Activated naive CD4-positive, alpha-beta T cell treated with anti-CD3 and anti-CD28 coated beads for 36 hours (primary cell): ENCODE data around the gene YTHDF2. TPM values are rescaled to one million over a fixed set of nuclear protein-coding genes. Genes with fewer than 3 reads are reported as not detected.
"Not testable (repeated sequence)": the region's sequence is repeated elsewhere in the genome, so short reads cannot be mapped to it uniquely, and the experiment has no call there.

Experiments
- CTCF ChIA-PET: fragments of 350-600 bp; sonication (Branson Sonifier 250); formaldehyde crosslinking; loops from one replicate; lab custom pipeline; 2021; ENCODE audit warnings: antibody characterized with exemption; lab: Charles Lee
- DNase-seq: peaks from one replicate; pipeline ENCODE4 v3.0.0-alpha.2; 2020
- H3K27ac Mint-ChIP-seq: one replicate; pipeline ENCODE4 v1.8.0; 2021; ENCODE audit warnings: mild to moderate bottlenecking, mixed read lengths
- H3K27me3 Mint-ChIP-seq: one replicate; pipeline ENCODE4 v1.8.0; 2021; ENCODE audit warnings: low read depth, mixed read lengths
- H3K36me3 Mint-ChIP-seq: one replicate; pipeline ENCODE4 v1.8.0; 2021; ENCODE audit warnings: low read depth, mixed read lengths
- H3K4me1 Mint-ChIP-seq: one replicate; pipeline ENCODE4 v1.8.0; 2021; ENCODE audit warnings: low read depth, mixed read lengths
- H3K4me3 Mint-ChIP-seq: one replicate; pipeline ENCODE4 v1.8.0; 2021; ENCODE audit warnings: mild to moderate bottlenecking, moderate library complexity, mixed read lengths
- H3K9me3 Mint-ChIP-seq: one replicate; pipeline ENCODE4 v1.8.0; 2021; ENCODE audit warnings: mixed read lengths
- intact Hi-C: fragments of 100-400 bp; cut with micrococcal nuclease; formaldehyde crosslinking; loops from one replicate; pipeline ENCODE4 v1.15.1; 2023
- total RNA-seq, 2 experiments: library from RNA; stranded (reverse); gene quantifications; one replicate each; pipeline ENCODE4 v1.2.3, GENCODE V29; 2021

YTHDF2 gene
- total RNA-seq, 2 experiments from 2014 or later: 64.9 to 66.1 TPM

DNA sequence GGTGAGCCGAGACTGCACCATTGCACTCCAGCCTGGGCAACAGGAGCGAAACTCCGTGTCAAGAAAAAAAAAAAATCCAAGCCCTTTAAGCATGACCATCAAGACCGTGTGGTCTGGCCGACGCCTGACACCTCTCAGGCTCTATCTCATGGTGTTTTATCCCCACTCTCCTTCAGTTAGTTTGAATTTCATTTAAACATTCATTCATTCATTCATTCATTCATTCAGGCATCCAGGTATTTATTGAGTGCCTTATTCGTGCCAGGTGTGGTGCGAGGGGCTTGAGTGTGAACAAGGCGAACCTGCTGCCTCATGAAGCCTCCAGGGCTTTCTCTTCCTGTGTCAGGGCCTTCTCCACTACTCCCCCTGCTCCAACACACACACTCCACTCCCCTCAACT, 52.7 kb downstream of the YTHDF2 start:
- H3K9me3 Mint-ChIP-seq: no peaks in the 10 kb centered on the region
- CTCF ChIA-PET: no interaction called here
- no peak overlapping the region for H3K4me3 Mint-ChIP-seq
- intact Hi-C loops: loop anchor here (5.0 kb wide), 1 partner anchor 243 kb away; no protein-coding TSS in a partner anchor
- H3K36me3 Mint-ChIP-seq: no peaks in the 10 kb centered on the region
- H3K27ac Mint-ChIP-seq: no peak overlapping the region
- no peak for DNase-seq
- peaks cover 3% of the 10 kb centered on the region for H3K4me1 Mint-ChIP-seq
- H3K27me3 Mint-ChIP-seq: no peaks in the 10 kb centered on the region

DNA sequence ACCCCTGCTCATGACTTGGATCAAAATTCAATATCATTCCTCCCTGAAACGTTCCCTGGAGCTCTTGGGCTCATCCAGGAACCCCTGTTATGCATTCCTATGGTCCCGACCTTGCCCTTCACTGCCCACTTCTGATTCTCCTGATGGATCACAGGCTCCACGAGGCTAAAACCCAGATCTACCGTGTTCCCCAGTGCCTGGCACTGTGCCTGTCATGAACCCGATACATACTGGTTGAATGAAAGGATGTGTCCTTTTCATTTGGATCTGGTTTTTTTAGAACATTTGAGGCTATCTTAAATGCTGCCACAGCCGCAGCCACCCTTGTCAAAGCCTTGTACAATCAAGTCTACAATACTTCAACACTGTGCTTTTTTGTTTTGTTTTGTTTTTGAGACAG, 53.1 kb downstream of the YTHDF2 start:
- no peaks in the 10 kb centered on the region for H3K9me3 Mint-ChIP-seq
- intact Hi-C loops: loop anchor here (5.0 kb wide), 1 partner anchor 242 kb away; no protein-coding TSS in a partner anchor
- peaks cover 3% of the 10 kb centered on the region for H3K4me1 Mint-ChIP-seq
- H3K4me3 Mint-ChIP-seq: no peak overlapping the region
- CTCF ChIA-PET: no interaction called here
- no peak overlapping the region for H3K27ac Mint-ChIP-seq
- H3K36me3 Mint-ChIP-seq: no peaks in the 10 kb centered on the region
- no peaks in the 10 kb centered on the region for H3K27me3 Mint-ChIP-seq
- no peak for DNase-seq

DNA sequence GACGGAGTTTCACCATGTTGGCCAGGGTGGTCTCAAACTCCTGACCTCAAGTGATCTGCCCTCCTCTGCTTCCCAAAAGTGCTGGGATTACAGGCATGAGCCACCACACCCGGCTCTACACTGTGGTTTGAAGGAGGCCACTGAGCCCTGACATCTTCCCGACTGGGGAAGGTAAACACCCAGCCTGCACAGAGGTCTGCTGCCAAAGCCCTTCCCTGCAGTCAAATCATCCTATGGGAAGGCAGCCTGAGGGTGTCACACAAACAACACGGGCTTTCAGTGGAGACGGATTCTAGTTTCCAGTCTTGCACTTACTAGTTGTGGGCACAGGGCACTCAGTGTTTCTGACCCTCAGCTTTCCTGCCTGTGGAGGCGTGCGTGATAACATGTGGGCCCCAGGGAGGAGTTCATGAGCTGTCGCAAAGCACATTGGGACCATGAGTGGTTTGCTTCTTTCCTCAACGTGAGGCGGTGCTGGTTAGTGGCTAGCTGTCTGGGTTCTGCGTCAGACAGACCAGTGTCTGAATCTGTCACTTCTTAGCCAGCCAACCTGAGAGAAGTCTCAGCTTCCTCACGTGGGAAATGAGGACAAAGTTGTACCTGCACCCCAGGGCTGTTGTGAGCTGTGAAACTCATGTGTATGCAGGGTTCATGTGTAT, 53.8 kb downstream of the YTHDF2 start:
- H3K27ac Mint-ChIP-seq: no peak overlapping the region
- intact Hi-C loops: no loop called here
- no peaks in the 10 kb centered on the region for H3K27me3 Mint-ChIP-seq
- H3K36me3 Mint-ChIP-seq: no peaks in the 10 kb centered on the region
- no peaks in the 10 kb centered on the region for H3K9me3 Mint-ChIP-seq
- H3K4me3 Mint-ChIP-seq: no peak overlapping the region
- CTCF ChIA-PET: interaction anchor here (1.1 to 1.3 kb wide), 2 partner anchors 12 to 87 kb away, joined by 3 to 6 read pairs; no protein-coding TSS in a partner anchor
- no peak for DNase-seq
- no peaks in the 10 kb centered on the region for H3K4me1 Mint-ChIP-seq

DNA sequence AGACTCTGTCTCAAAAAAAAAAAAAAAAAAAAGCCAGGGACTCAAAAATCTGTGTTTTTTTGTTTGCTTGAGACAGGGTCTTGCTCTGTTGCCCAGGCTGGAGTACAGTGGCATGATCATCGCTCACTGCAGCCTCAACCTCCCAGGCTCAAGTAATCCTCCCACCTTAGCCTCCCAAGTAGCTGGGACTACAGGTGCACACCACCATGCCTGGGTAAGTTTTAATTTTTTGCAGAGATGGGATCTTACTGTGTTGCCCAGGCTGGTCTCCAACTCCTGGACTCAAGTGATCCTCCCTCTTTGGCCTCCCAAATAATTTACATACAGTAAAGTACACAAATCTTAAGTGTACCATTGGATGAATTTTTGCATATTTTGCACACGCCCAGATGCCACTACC, 55.2 kb downstream of the YTHDF2 start:
- CTCF ChIA-PET: interaction anchor here (0.6 kb wide), 1 partner anchor 87 kb away, joined by 3 read pairs; no protein-coding TSS in a partner anchor

DNA sequence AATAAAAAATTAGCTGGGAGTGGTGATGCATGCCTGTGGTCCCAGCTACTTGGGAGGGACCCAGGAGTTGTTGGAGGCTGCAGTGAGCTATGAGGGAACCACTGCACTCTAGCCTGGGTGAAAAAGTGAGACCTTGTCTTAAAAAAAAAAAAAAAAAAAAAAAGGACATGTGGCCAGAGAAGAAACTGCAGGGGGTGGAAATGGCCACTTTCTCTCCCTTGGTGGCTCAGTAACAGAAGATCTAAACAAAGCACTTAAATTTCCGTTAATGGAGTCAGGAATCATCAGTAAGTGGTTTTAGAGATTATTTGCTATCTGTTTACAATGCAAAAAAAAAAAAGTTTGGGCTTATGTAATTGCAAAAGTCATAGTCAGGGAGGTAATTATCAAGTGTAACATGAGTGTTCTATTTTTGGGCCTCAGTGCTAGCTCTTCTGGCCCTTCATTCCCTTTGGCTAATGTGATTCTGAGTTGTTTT, 55.9 kb downstream of the YTHDF2 start:
- intact Hi-C loops: no loop called here
- Mint-ChIP-seq H3K36me3 (no peaks in the 10 kb centered on the region), H3K4me1 (no peaks in the 10 kb centered on the region), H3K4me3 (no peak overlapping the region), H3K27ac (no peak overlapping the region), H3K9me3 (no peaks in the 10 kb centered on the region), H3K27me3 (peaks cover 6% of the 10 kb centered on the region)
- DNase-seq: no peak
- CTCF ChIA-PET: interaction anchor here (0.6 to 1.4 kb wide), 3 partner anchors 84 to 1143 kb away, joined by 3 to 8 read pairs (median 7); no protein-coding TSS in a partner anchor

More for the DNA sequence above, 55.2 kb downstream of the YTHDF2 start:
- H3K36me3 Mint-ChIP-seq, H3K9me3 Mint-ChIP-seq, DNase-seq, H3K4me3 Mint-ChIP-seq, H3K27me3 Mint-ChIP-seq, H3K27ac Mint-ChIP-seq, H3K4me1 Mint-ChIP-seq, intact Hi-C loops: not testable (repeated sequence)

DNA sequence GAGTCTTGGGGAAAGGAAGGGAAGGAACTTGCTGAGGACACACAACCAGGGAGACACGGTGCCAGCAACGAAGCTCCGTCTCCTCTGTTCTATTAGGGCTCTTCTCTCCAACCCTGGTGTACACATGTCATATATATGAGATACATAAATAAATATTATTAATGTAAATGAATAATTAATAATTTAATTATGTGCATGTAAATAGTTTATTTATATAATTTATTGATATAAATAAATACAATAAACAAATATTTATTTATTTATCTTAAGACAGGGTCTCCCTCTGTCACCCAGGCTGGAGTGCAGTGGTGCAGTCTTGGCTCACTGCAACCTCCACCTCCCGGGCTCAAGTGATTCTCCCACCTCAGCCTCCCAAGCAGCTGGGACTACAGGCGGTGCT, 57.8 kb downstream of the YTHDF2 start:
- H3K4me3 Mint-ChIP-seq, H3K4me1 Mint-ChIP-seq, intact Hi-C loops, DNase-seq, H3K9me3 Mint-ChIP-seq, H3K27me3 Mint-ChIP-seq, H3K27ac Mint-ChIP-seq, H3K36me3 Mint-ChIP-seq: not testable (repeated sequence)
- CTCF ChIA-PET: interaction anchor here (0.6 kb wide), 1 partner anchor 317 kb away, joined by 3 read pairs; no protein-coding TSS in a partner anchor

DNA sequence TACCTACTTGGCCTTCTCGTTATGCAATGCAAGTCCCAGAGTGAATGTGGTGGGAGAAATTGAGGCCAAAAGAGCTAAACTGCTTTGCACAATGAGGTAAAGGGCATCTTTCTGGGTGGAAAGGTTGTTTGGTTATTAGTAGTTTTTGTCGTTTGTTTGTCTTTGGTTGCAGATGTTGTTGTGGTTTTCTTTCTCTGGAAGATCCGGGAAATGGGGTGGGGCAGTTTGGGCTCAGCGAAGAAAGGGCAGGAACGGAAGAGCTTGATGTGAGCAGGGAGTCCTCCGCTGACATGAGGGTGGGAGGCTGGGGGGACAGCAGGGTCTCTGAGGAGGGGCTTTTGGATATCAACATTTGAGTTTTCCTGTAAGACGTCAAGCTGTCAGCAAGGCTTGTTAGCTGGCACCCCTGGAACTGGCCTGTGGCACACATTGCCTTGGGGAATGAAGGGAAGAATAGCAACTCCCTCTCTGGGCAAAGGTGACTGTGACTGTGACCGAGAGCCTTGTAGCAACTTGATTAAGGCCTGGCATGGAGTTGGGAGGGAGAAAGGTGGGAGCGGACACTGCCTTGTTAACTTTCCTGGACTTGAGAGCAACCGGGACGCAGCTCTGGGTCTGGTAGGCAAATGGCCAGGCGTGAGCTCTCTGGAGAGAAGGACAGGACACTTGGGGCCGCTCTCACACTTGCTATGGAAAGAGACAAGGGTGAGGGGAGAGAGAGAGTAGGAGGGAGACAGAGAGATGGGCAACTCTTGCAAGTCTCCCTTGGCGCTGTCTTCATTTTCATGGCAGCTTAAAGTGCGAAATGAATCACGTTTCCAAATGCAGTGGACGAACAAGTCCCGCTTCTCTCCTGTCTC, 59.8 kb downstream of the YTHDF2 start:
- no peak for DNase-seq
- CTCF ChIA-PET: interaction anchor here (0.7 to 1.6 kb wide), 2 partner anchors 12 to 80 kb away, joined by 3 to 5 read pairs; no protein-coding TSS in a partner anchor
- Mint-ChIP-seq H3K27ac (no peak overlapping the region), H3K36me3 (no peaks in the 10 kb centered on the region), H3K4me3 (no peak overlapping the region), H3K27me3 (peaks cover 7% of the 10 kb centered on the region), H3K4me1 (no peaks in the 10 kb centered on the region), H3K9me3 (no peaks in the 10 kb centered on the region)
- intact Hi-C loops: no loop called here

GRCh38 chr1:28800324-28800723, 63.6 kb downstream of the YTHDF2 start:
- no peak for DNase-seq
- CTCF ChIA-PET: interaction anchor here (0.6 to 1.2 kb wide), 3 partner anchors 235 to 811 kb away, joined by 3 to 4 read pairs (median 4); no protein-coding TSS in a partner anchor
- Mint-ChIP-seq H3K27ac (no peak overlapping the region), H3K27me3 (peaks cover 7% of the 10 kb centered on the region), H3K36me3 (no peaks in the 10 kb centered on the region), H3K4me1 (no peaks in the 10 kb centered on the region), H3K4me3 (no peak overlapping the region), H3K9me3 (no peaks in the 10 kb centered on the region)
- intact Hi-C loops: no loop called here

DNA sequence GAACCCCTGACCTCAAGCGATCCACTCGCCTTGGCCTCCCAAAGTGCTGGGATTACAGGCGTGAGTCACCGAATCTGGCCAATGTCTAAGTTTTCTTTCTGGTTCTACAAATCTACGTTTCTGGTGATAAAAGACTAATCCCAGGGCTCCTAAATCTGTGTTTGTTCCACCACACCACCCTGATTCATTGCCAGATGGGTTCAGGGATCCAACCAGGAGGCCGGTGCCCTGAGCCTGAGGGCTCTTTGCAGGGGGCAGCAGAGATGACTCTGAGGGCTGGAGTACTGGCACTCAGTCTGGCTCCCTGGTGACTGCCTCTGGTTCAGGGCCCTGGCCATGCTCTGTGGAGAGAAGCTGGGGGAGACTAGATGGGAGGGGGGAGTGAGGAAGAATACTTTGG, 64.7 kb downstream of the YTHDF2 start:
- Mint-ChIP-seq H3K27ac (no peak overlapping the region), H3K4me3 (no peak overlapping the region), H3K4me1 (no peaks in the 10 kb centered on the region), H3K36me3 (no peaks in the 10 kb centered on the region), H3K27me3 (peaks cover 4% of the 10 kb centered on the region), H3K9me3 (no peaks in the 10 kb centered on the region)
- CTCF ChIA-PET: no interaction called here
- no peak for DNase-seq
- intact Hi-C loops: no loop called here

- DNase-seq: no peak
- Mint-ChIP-seq H3K4me1 (no peaks in the 10 kb centered on the region), H3K36me3 (no peaks in the 10 kb centered on the region), H3K27ac (no peak overlapping the region), H3K4me3 (no peak overlapping the region), H3K27me3 (peaks cover 1% of the 10 kb centered on the region), H3K9me3 (no peaks in the 10 kb centered on the region)
- CTCF ChIA-PET: interaction anchor here (0.6 kb wide), 1 partner anchor 12 kb away, joined by 3 read pairs; no protein-coding TSS in a partner anchor
- intact Hi-C loops: no loop called here
These were observed 66.3 kb downstream of the YTHDF2 start for GRCh38 chr1:28803051-28803450.

- Mint-ChIP-seq H3K36me3 (no peaks in the 10 kb centered on the region), H3K9me3 (no peaks in the 10 kb centered on the region), H3K4me3 (no peak overlapping the region), H3K27ac (no peak overlapping the region), H3K27me3 (peaks cover under 1% of the 10 kb centered on the region), H3K4me1 (no peaks in the 10 kb centered on the region)
- no peak for DNase-seq
- intact Hi-C loops: no loop called here
- CTCF ChIA-PET: no interaction called here
These were observed 66.9 kb downstream of the YTHDF2 start for GRCh38 chr1:28803662-28804061.

- Mint-ChIP-seq H3K27ac (no peak overlapping the region), H3K4me1 (no peaks in the 10 kb centered on the region), H3K27me3 (no peaks in the 10 kb centered on the region), H3K4me3 (no peak overlapping the region), H3K36me3 (no peaks in the 10 kb centered on the region), H3K9me3 (no peaks in the 10 kb centered on the region)
- no peak for DNase-seq
- CTCF ChIA-PET: no interaction called here
- intact Hi-C loops: no loop called here
These were observed 67.3 kb downstream of the YTHDF2 start for GRCh38 chr1:28804071-28804470.
